A549 (cell line): ENCODE measurements around the gene ZNF227. TPM values are rescaled to one million over a fixed set of nuclear protein-coding genes. Genes with fewer than 3 reads are reported as not detected.
A peak's percentile ranks its signal among the peaks of the same experiment; 100 is the strongest.
"Not testable (repeated sequence)": the region's sequence is repeated elsewhere in the genome, so short reads cannot be mapped to it uniquely, and the experiment has no call there.

Experiments used
- ATAC-seq, 2 experiments: fragments of 200-7000 bp in 1 of 2; fragments of >200 bp in 1 of 2; cut with Nextera tagmentation in 1 of 2; cut with Tn5 transposase in 1 of 2; 3 replicates each; pipeline versions ENCODE4 v1.8.0 to v1.9.1; 2018 to 2020; ENCODE audit warnings: mild to moderate bottlenecking in 1 of 2, moderate library complexity in 1 of 2
- CTCF ChIA-PET: fragments of 300-600 bp; sonication (Branson Sonifier 250); formaldehyde crosslinking; extraction: SDS; loops from one replicate; lab custom pipeline; 2021; ENCODE audit warnings: antibody characterized with exemption, inconsistent platforms; lab: Yijun Ruan, JAX
- POLR2A ChIA-PET: fragments of 350-600 bp; formaldehyde crosslinking; extraction: SDS; loops from one replicate; lab custom pipeline; 2021; ENCODE audit warnings: antibody characterized with exemption, inconsistent platforms; lab: Yijun Ruan, JAX
- DNase-seq, 2 experiments: peaks; one replicate each; pipeline versions ENCODE4 v3.0.0 to v3.0.0-alpha.2; 2011 to 2016; ENCODE audit warnings: low read depth in 1 of 2, low spot score in 1 of 2
- FAIRE-seq: peaks from 2 replicates; lab custom pipeline; 2011; peaks lifted over from hg19 to GRCh38; lab: Jason Lieb, UNC
- H3K27ac ChIP-seq, 2 experiments: fragments of >200 bp; sonication (Bioruptor Twin); formaldehyde crosslinking; 3 replicates each; pipeline ENCODE4 v1.5.1; 2016 to 2017
- H3K4me1 ChIP-seq: fragments of >200 bp; sonication (Bioruptor Twin); formaldehyde crosslinking; 3 replicates; pipeline ENCODE4 v1.6.1; 2016
- H3K4me2 ChIP-seq: fragments of >200 bp; sonication (Bioruptor Twin); formaldehyde crosslinking; 3 replicates; pipeline ENCODE4 v1.6.1; 2016
- H3K4me3 ChIP-seq: fragments of >200 bp; sonication (Bioruptor Twin); formaldehyde crosslinking; 3 replicates; pipeline ENCODE4 v1.5.1; 2016
- H3K9me3 ChIP-seq: fragments of >200 bp; sonication (Bioruptor Twin); formaldehyde crosslinking; 3 replicates; pipeline ENCODE4 v1.6.1; 2016
- CBX2 ChIP-seq: fragments of 200-600 bp; sonication (generic); IDR thresholded peaks from 2 replicates; pipeline ENCODE4 v1.6.1; 2016; ENCODE audit warnings: low read depth, mild to moderate bottlenecking, borderline replicate concordance
- EHF ChIP-seq: fragments of 250-450 bp; sonication (Bioruptor Pico); IDR thresholded peaks from 2 replicates; pipeline ENCODE4 v1.5.0; 2020; ENCODE audit warnings: mild to moderate bottlenecking
- EHMT2 ChIP-seq: fragments of 200-600 bp; sonication (generic); IDR thresholded peaks from 2 replicates; pipeline ENCODE4 v1.6.1; 2016; ENCODE audit warnings: antibody characterized with exemption, low read depth, mild to moderate bottlenecking, moderate library complexity
- FOSB ChIP-seq: fragments of 250-450 bp; sonication (Bioruptor Pico); IDR thresholded peaks from 2 replicates; pipeline ENCODE4 v1.5.0; 2020; ENCODE audit warnings: mild to moderate bottlenecking, moderate library complexity
- FOSL2 ChIP-seq, 2 experiments: fragments of 450-650 bp in 1 of 2; fragments of >200 bp in 1 of 2; sonication (Bioruptor Twin) in 1 of 2; formaldehyde crosslinking; IDR thresholded peaks; 2 replicates each; pipeline versions ENCODE4 v1.5.0 to v1.6.1; 2016 to 2020; ENCODE audit warnings: mild to moderate bottlenecking in 1 of 2, moderate library complexity in 1 of 2
- FOXS1 ChIP-seq: fragments of 250-450 bp; sonication (Bioruptor Pico); IDR thresholded peaks from 2 replicates; pipeline ENCODE4 v1.5.0; 2020; ENCODE audit warnings: mild to moderate bottlenecking, moderate library complexity
- HEYL ChIP-seq: fragments of 250-450 bp; sonication (Bioruptor Pico); IDR thresholded peaks from 2 replicates; pipeline ENCODE4 v1.8.0; 2021; ENCODE audit warnings: mild to moderate bottlenecking, moderate library complexity
- KDM1A ChIP-seq: fragments of 200-600 bp; sonication (generic); IDR thresholded peaks from 2 replicates; pipeline ENCODE4 v1.6.1; 2016; ENCODE audit warnings: low read depth, mild to moderate bottlenecking
- MAFK ChIP-seq: fragments of 450-650 bp; IDR thresholded peaks from 2 replicates; pipeline ENCODE4 v1.6.1; 2014; ENCODE audit not compliant: partially characterized antibody
- NPAS2 ChIP-seq: fragments of 250-450 bp; sonication (Bioruptor Pico); IDR thresholded peaks from 2 replicates; pipeline ENCODE4 v1.8.0; 2022; ENCODE audit warnings: mild to moderate bottlenecking, moderate library complexity, borderline replicate concordance
- RCOR1 ChIP-seq: fragments of 150-350 bp; IDR thresholded peaks from 2 replicates; pipeline ENCODE4 v1.6.1; 2014; ENCODE audit warnings: antibody characterized with exemption, low read length, low read depth
- TFCP2L1 ChIP-seq: fragments of 250-450 bp; sonication (Bioruptor Pico); IDR thresholded peaks from 2 replicates; pipeline ENCODE4 v1.5.0; 2021; ENCODE audit warnings: mild to moderate bottlenecking
- TP53 ChIP-seq: fragments of 250-450 bp; sonication (Bioruptor Pico); IDR thresholded peaks from 2 replicates; pipeline ENCODE4 v1.5.0; 2021; ENCODE audit warnings: mild to moderate bottlenecking, moderate library complexity
- ZC3H11A ChIP-seq: fragments of 450-650 bp; IDR thresholded peaks from 2 replicates; pipeline ENCODE4 v1.6.1; 2014; ENCODE audit warnings: antibody characterized with exemption, mild to moderate bottlenecking
- ZNF302 ChIP-seq: fragments of 250-450 bp; sonication (Bioruptor Pico); IDR thresholded peaks from 2 replicates; pipeline ENCODE4 v1.9.0; 2021; ENCODE audit warnings: inconsistent platforms, mild to moderate bottlenecking, moderate library complexity
- WGBS: methylation state at CpG from one replicate; pipeline ENCODE4 v1.1.6; 2017; ENCODE audit errors: missing lambda C conversion rate; 5-methylcytosine and 5-hydroxymethylcytosine counted together
- polyA plus RNA-seq, 4 experiments: library from polyadenylated mRNA; depleted of rRNA in 3 of 4; stranded (reverse); fragments of >200 nt; fragmentation: RNase III in 1 of 4; extraction: RNeasy Plus Mini Kit Qiagen cat#74134 plus additional on column Dnase treatment in 1 of 4; gene quantifications; 2 replicates in 3 of 4; 3 replicates in 1 of 4; pipeline ENCODE4 v1.2.3, GENCODE V29; 2011 to 2017
- TF ChIP-seq, protein P1 (sequence below): IDR thresholded peaks from 2 replicates; pipeline ENCODE4 v1.6.1; 2012; ENCODE audit warnings: low read depth, borderline replicate concordance
- TF ChIP-seq, protein P2 (sequence below): fragments of >200 bp; sonication (Bioruptor Twin); formaldehyde crosslinking; IDR thresholded peaks from 3 replicates; pipeline ENCODE4 v1.6.1; 2016
- TF ChIP-seq, protein P3 (sequence below): IDR thresholded peaks from 2 replicates; pipeline ENCODE4 v1.6.1; 2012
- TF ChIP-seq, protein P4 (sequence below): fragments of >200 bp; sonication (Bioruptor Twin); formaldehyde crosslinking; IDR thresholded peaks from 3 replicates; pipeline ENCODE4 v1.5.1; 2016
- TF ChIP-seq, protein P5 (sequence below): IDR thresholded peaks from 2 replicates; pipeline ENCODE4 v1.6.1; 2012

ZNF227 gene
- polyA plus RNA-seq, 2 of the 4 experiments (the other 2 are of a cell fraction) = 10.1 to 17.1 TPM

DNA sequence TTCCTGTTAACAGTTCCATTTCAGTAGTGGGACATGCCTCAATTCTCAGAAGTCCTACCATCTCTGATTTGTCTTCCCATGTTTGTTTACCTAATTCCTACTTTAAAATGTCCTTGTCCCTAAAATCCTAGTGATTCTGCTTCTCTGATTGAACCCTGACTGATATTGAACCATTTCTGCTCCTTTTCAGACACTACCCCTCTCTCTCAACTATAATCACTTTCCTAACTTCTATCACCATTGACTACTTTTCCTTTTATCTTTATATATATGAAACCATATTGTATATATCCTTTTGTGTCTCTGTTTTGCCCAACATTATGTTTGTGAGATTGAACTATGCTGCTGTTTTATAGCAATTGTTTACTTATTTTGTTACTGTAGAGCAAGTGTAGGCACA is 15.6 kb upstream of the ZNF227 start:
- Histone ChIP-seq H3K9me3 (peaks cover 32% of the 10 kb centered on the region), H3K4me3 (no peak overlapping the region), H3K4me1 (no peaks in the 10 kb centered on the region), H3K27ac (no peak overlapping the region), H3K4me2 (no peak overlapping the region)
- ChIA-PET POLR2A (no interaction called here), CTCF (no interaction called here)
- FAIRE-seq = peak; percentile 46
- DNase-seq = no peak
- TF ChIP-seq ZNF302 (CRISPR knock-in tag) = no peak
- TF ChIP-seq FOXS1 (CRISPR knock-in tag) = no peak
- TF ChIP-seq, protein P1, sequence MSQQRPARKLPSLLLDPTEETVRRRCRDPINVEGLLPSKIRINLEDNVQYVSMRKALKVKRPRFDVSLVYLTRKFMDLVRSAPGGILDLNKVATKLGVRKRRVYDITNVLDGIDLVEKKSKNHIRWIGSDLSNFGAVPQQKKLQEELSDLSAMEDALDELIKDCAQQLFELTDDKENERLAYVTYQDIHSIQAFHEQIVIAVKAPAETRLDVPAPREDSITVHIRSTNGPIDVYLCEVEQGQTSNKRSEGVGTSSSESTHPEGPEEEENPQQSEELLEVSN = no peak
- TF ChIP-seq, protein P2, sequence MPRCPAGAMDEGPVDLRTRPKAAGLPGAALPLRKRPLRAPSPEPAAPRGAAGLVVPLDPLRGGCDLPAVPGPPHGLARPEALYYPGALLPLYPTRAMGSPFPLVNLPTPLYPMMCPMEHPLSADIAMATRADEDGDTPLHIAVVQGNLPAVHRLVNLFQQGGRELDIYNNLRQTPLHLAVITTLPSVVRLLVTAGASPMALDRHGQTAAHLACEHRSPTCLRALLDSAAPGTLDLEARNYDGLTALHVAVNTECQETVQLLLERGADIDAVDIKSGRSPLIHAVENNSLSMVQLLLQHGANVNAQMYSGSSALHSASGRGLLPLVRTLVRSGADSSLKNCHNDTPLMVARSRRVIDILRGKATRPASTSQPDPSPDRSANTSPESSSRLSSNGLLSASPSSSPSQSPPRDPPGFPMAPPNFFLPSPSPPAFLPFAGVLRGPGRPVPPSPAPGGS = no peak
- no peak for TF ChIP-seq NPAS2 (CRISPR knock-in tag)
- no peak for TF ChIP-seq CBX2
- no peak for TF ChIP-seq HEYL (CRISPR knock-in tag)
- TF ChIP-seq, protein P3, sequence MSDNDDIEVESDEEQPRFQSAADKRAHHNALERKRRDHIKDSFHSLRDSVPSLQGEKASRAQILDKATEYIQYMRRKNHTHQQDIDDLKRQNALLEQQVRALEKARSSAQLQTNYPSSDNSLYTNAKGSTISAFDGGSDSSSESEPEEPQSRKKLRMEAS = no peak
- TF ChIP-seq FOSB (CRISPR knock-in tag) = no peak
- TF ChIP-seq TP53 = no peak
- TF ChIP-seq, protein P4, sequence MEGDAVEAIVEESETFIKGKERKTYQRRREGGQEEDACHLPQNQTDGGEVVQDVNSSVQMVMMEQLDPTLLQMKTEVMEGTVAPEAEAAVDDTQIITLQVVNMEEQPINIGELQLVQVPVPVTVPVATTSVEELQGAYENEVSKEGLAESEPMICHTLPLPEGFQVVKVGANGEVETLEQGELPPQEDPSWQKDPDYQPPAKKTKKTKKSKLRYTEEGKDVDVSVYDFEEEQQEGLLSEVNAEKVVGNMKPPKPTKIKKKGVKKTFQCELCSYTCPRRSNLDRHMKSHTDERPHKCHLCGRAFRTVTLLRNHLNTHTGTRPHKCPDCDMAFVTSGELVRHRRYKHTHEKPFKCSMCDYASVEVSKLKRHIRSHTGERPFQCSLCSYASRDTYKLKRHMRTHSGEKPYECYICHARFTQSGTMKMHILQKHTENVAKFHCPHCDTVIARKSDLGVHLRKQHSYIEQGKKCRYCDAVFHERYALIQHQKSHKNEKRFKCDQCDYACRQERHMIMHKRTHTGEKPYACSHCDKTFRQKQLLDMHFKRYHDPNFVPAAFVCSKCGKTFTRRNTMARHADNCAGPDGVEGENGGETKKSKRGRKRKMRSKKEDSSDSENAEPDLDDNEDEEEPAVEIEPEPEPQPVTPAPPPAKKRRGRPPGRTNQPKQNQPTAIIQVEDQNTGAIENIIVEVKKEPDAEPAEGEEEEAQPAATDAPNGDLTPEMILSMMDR = no peak
- TF ChIP-seq FOSL2 (IDR thresholded peaks at IDR 0.05) = no peak
- no peak for TF ChIP-seq FOSL2 (CRISPR knock-in tag; IDR thresholded peaks at IDR 0.05)
- no peak for ATAC-seq

DNA sequence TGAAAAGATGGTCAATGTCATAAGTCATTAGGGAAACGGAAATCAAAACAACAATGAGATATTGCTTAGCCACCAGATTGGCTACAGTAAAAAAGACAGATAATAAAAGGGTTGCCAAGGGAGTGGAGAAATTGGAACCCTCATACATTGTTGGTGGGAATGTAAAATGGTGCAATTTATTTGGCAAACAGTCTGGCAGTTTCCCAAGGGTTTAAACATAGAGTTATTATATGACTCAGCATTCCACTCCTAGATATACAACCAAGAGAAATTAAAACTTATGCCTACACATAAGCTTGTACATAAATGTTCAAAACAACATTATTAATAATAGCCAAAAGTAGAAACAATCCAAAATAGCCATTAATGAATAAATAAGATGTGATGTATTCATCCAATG is 9.9 kb upstream of the ZNF227 start:
- Histone ChIP-seq H3K27ac (no peak overlapping the region), H3K4me3 (no peak overlapping the region), H3K4me2 (no peak overlapping the region), H3K4me1 (no peaks in the 10 kb centered on the region), H3K9me3 (peaks cover 45% of the 10 kb centered on the region)
- FAIRE-seq = peak; percentile 77
- 75% methylated on average over 1 of the region's 1 CpG for WGBS
- no peak for DNase-seq
- no peak for ATAC-seq
- TF ChIP-seq EHF (CRISPR knock-in tag) (no peak), MAFK (peak; percentile 47), EHMT2 (no peak)
- TF ChIP-seq, protein P1 = no peak
- ChIA-PET CTCF (no interaction called here), POLR2A (no interaction called here)

DNA sequence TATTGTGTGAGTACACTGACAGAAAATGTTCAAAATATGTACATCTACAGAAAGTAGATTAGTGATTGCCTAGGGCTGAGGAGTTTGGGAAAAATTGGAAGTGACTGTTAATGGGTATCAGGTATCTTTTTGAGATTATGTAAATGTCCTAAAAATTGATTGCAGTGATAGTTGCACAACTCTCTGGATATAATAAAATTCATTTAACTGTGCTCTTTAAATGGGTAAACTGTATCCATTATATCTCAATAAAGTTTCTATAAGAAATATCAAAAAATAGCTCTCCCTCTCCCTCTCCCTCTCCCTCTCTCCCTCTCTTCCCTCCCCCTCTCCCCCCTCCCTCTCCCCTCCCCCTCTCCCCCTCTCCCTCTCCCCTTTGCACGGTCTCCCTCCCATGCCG is 9.4 kb upstream of the ZNF227 start:
- Histone ChIP-seq H3K4me3 (no peak overlapping the region), H3K9me3 (peaks cover 46% of the 10 kb centered on the region), H3K4me2 (no peak overlapping the region), H3K4me1 (no peaks in the 10 kb centered on the region), H3K27ac (no peak overlapping the region)
- TF ChIP-seq, protein P5, sequence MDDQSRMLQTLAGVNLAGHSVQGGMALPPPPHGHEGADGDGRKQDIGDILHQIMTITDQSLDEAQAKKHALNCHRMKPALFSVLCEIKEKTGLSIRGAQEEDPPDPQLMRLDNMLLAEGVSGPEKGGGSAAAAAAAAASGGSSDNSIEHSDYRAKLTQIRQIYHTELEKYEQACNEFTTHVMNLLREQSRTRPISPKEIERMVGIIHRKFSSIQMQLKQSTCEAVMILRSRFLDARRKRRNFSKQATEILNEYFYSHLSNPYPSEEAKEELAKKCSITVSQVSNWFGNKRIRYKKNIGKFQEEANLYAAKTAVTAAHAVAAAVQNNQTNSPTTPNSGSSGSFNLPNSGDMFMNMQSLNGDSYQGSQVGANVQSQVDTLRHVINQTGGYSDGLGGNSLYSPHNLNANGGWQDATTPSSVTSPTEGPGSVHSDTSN = no peak
- TF ChIP-seq, protein P1 = no peak
- TF ChIP-seq KDM1A = no peak
- TF ChIP-seq RCOR1 = no peak
- no peak for TF ChIP-seq ZC3H11A
- no peak for TF ChIP-seq TFCP2L1 (CRISPR knock-in tag)
- 69% methylated on average over 2 of the region's 2 CpGs for WGBS
- ChIA-PET CTCF (interaction anchor here (0.6 kb wide), 1 partner anchor 281 kb away, joined by 3 read pairs; no protein-coding TSS in a partner anchor), POLR2A (no interaction called here)
- FAIRE-seq = no peak
- no peak for DNase-seq
- ATAC-seq = no peak

DNA sequence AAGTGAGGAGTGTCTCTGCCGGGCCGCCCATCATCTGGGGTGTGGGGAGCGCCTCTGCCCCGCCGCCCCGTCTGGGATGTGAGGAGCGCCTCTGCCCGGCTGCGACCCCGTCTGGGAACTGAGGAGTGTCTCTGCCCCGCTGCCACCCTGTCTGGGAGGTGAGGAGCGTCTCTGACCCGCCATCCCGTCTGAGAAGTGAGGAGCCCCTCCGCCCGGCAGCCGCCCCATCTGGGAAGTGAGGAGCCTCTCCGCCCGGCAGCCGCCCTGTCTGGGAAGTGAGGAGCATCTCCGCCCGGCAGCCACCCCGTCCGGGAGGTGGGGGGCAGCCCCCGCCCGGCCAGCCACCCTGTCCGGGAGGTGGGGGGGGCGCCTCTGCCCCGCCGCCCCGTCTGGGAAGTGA is 8.5 kb upstream of the ZNF227 start:
- POLR2A ChIA-PET, H3K4me2 ChIP-seq, H3K4me1 ChIP-seq, ATAC-seq, DNase-seq, H3K27ac ChIP-seq, FAIRE-seq, H3K4me3 ChIP-seq, CTCF ChIA-PET: not testable (repeated sequence)
- 83% methylated on average over 13 of the region's 31 CpGs for WGBS
- H3K9me3 ChIP-seq = peaks cover 52% of the 10 kb centered on the region
